ENCODE results near the gene OAS2. TPM values are rescaled to one million over a fixed set of nuclear protein-coding genes. Genes with fewer than 3 reads are reported as not detected.

OAS2 gene
- total RNA-seq, 2 donors from 2014 or later = 6.0 to 6.8 TPM

GRCh38 chr12:113044516-113044915 is 66.2 kb downstream of the OAS2 start:
- no peaks in the 10 kb centered on the region for H3K4me1 ChIP-seq
- TF ChIP-seq, protein P1, sequence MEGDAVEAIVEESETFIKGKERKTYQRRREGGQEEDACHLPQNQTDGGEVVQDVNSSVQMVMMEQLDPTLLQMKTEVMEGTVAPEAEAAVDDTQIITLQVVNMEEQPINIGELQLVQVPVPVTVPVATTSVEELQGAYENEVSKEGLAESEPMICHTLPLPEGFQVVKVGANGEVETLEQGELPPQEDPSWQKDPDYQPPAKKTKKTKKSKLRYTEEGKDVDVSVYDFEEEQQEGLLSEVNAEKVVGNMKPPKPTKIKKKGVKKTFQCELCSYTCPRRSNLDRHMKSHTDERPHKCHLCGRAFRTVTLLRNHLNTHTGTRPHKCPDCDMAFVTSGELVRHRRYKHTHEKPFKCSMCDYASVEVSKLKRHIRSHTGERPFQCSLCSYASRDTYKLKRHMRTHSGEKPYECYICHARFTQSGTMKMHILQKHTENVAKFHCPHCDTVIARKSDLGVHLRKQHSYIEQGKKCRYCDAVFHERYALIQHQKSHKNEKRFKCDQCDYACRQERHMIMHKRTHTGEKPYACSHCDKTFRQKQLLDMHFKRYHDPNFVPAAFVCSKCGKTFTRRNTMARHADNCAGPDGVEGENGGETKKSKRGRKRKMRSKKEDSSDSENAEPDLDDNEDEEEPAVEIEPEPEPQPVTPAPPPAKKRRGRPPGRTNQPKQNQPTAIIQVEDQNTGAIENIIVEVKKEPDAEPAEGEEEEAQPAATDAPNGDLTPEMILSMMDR (IDR thresholded peaks at IDR 0.05) = no peak
- no peak overlapping the region for H3K27ac ChIP-seq
- H3K4me3 ChIP-seq = no peak overlapping the region
- DNase-seq (ENCODE audit: low spot score) = no peak
- no peaks in the 10 kb centered on the region for H3K27me3 ChIP-seq
- H3K36me3 ChIP-seq = no peaks in the 10 kb centered on the region
- H3K9me3 ChIP-seq = no peaks in the 10 kb centered on the region

DNA sequence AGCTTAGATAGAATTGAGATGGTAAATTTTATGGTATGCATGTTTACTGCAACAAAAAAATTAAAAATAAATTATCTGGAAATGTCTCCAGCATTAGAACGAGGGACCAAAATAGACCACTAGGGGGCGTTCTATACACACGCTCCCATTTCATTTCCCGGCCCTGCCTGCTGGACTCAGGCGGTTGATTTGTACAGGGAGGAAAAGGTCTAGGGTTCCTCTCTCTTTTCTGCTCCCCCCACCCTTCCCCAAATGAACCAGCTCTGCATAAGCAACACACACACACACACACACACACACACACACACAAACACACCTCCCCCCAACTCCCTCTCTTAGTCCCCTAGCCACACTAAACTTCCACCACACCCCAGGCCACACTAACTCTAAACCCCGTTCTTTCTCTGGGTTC is 70.4 kb downstream of the OAS2 start:
- Histone ChIP-seq H3K4me3 (no peak overlapping the region), H3K27ac (no peak overlapping the region), H3K9me3 (no peaks in the 10 kb centered on the region), H3K4me1 (no peaks in the 10 kb centered on the region), H3K36me3 (no peaks in the 10 kb centered on the region), H3K27me3 (no peaks in the 10 kb centered on the region)
- DNase-seq (ENCODE audit: low spot score) = peak; percentile 71
- TF ChIP-seq, protein P1 (IDR thresholded peaks at IDR 0.05) = peak; percentile 83 to 89

- TF ChIP-seq, protein P1 (IDR thresholded peaks at IDR 0.05) = no peak
- no peaks in the 10 kb centered on the region for H3K9me3 ChIP-seq
- no peaks in the 10 kb centered on the region for H3K4me1 ChIP-seq
- DNase-seq (ENCODE audit: low spot score) = no peak
- no peak overlapping the region for H3K27ac ChIP-seq
- no peaks in the 10 kb centered on the region for H3K36me3 ChIP-seq
- no peak overlapping the region for H3K4me3 ChIP-seq
- H3K27me3 ChIP-seq = no peaks in the 10 kb centered on the region
Observed at GRCh38 chr12:113049976-113050742, 71.8 kb downstream of the OAS2 start.

DNA sequence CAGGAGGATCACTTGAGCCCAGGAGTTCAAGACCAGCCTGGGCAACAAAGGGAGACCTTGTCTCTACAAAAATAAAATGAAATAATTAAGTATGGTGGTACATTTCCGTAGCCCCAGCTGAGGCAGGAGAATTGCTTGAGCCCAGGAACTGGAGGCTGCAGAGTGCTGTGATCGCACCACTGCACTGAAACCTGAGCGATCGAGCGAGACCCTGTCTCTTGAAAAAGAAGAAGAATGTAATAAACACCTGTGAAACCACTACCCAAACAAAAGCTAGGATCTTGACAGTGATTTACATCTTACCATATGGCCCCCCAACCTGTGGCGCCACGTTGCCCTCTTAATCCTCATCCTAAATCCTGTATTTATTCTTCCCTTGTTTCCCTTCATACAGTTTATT is 72.5 kb downstream of the OAS2 start:
- Histone ChIP-seq H3K27me3 (no peaks in the 10 kb centered on the region), H3K4me3 (no peak overlapping the region), H3K27ac (no peak overlapping the region), H3K4me1 (no peaks in the 10 kb centered on the region), H3K9me3 (no peaks in the 10 kb centered on the region), H3K36me3 (no peaks in the 10 kb centered on the region)
- DNase-seq (ENCODE audit: low spot score) = no peak
- TF ChIP-seq, protein P1 (IDR thresholded peaks at IDR 0.05) = no peak

DNA sequence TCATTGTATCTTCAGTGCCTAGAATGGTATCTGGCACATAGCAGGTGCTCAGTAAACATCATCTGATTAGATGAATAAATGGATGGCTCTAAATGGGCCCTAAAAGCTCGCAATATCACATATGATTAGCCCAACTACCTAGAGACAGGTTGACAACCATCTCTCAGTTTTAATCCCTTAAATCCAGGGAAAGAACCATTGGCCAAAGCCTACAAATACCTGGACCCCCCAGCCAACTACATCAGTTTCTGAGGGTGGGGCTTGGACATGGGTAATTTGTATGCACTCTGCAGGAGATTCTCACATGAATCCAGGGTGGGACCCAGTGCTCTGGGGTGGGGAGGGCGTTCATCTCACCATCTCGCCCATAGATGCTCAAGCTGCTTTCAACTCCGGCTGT is 73.4 kb downstream of the OAS2 start:
- Histone ChIP-seq H3K9me3 (no peaks in the 10 kb centered on the region), H3K27me3 (no peaks in the 10 kb centered on the region), H3K4me3 (no peak overlapping the region), H3K36me3 (no peaks in the 10 kb centered on the region), H3K27ac (no peak overlapping the region), H3K4me1 (peaks cover 0 to 5% of the 10 kb centered on the region in 2 donors)
- TF ChIP-seq, protein P1 (IDR thresholded peaks at IDR 0.05) = no peak
- no peak for DNase-seq (ENCODE audit: low spot score)

- TF ChIP-seq, protein P1 (IDR thresholded peaks at IDR 0.05) = no peak
- H3K36me3 ChIP-seq = no peaks in the 10 kb centered on the region
- no peak for DNase-seq (ENCODE audit: low spot score)
- peaks cover 0 to 11% of the 10 kb centered on the region in 2 donors for H3K4me1 ChIP-seq
- H3K27me3 ChIP-seq = peaks cover 0 to 4% of the 10 kb centered on the region in 2 donors
- no peak overlapping the region for H3K4me3 ChIP-seq
- H3K27ac ChIP-seq = no peak overlapping the region
- no peaks in the 10 kb centered on the region for H3K9me3 ChIP-seq
Observed at GRCh38 chr12:113052326-113052725, 74.0 kb downstream of the OAS2 start.
